Epidermal melanocyte (primary cell): ENCODE results near the gene AHSP.
"Not testable (repeated sequence)": the region's sequence is repeated elsewhere in the genome, so short reads cannot be mapped to it uniquely, and the experiment has no call there.

Source experiments
- DNase-seq: peaks from one replicate; pipeline ENCODE4 v3.0.0; 2011; ENCODE audit warnings: low spot score; ENCODE audit not compliant: insufficient read length

Gene AHSP

GRCh38 chr16:31531096-31531495 lies 3.4 kb downstream of the AHSP start:
- no peak for DNase-seq

- DNase-seq = no peak
Observed at GRCh38 chr16:31532120-31532519, 4.4 kb downstream of the AHSP start.

GRCh38 chr16:31532896-31533295 lies 5.2 kb downstream of the AHSP start:
- DNase-seq = no peak

GRCh38 chr16:31535737-31536136 lies 8.0 kb downstream of the AHSP start:
- DNase-seq = no peak

- DNase-seq = no peak
Observed at GRCh38 chr16:31536804-31537361, 9.2 kb downstream of the AHSP start.

- DNase-seq = no peak
Observed at GRCh38 chr16:31537362-31538242, 9.9 kb downstream of the AHSP start.

- DNase-seq = not testable (repeated sequence)
Observed at GRCh38 chr16:31538243-31538598, 10.5 kb downstream of the AHSP start.

GRCh38 chr16:31539762-31540161 lies 12.1 kb downstream of the AHSP start:
- DNase-seq = not testable (repeated sequence)

- DNase-seq = no peak
Observed at GRCh38 chr16:31542763-31543162, 15.1 kb downstream of the AHSP start.

GRCh38 chr16:31561426-31562233 lies 33.9 kb downstream of the AHSP start:
- DNase-seq = no peak

- no peak for DNase-seq
Observed at GRCh38 chr16:31568577-31569359, 41.1 kb downstream of the AHSP start.

- no peak for DNase-seq
Observed at GRCh38 chr16:31569360-31569717, 41.6 kb downstream of the AHSP start.

- no peak for DNase-seq
Observed at GRCh38 chr16:31572821-31573220, 45.1 kb downstream of the AHSP start.

- DNase-seq = not testable (repeated sequence)
Observed at GRCh38 chr16:31574159-31574558, 46.5 kb downstream of the AHSP start.

GRCh38 chr16:31577411-31577810 lies 49.7 kb downstream of the AHSP start:
- no peak for DNase-seq
